Vagina (tissue), 2 donors: ENCODE data around the gene LHFPL3.
"Not testable (repeated sequence)": the region's sequence is repeated elsewhere in the genome, so short reads cannot be mapped to it uniquely, and the experiment has no call there.

Source experiments
- POLR2A ChIP-seq, 2 donors: fragments of 450-650 bp; IDR thresholded peaks; one replicate each; pipeline ENCODE4 v1.6.1; 2017; ENCODE audit warnings: antibody characterized with exemption in 2 of 2, mild to moderate bottlenecking in 2 of 2, moderate library complexity in 2 of 2
- POLR2AphosphoS5 ChIP-seq, 2 donors: sonication (generic); formaldehyde crosslinking; IDR thresholded peaks; one replicate each; pipeline ENCODE4 v1.9.0; 2017; ENCODE audit warnings: antibody characterized with exemption in 2 of 2, mild to moderate bottlenecking in 2 of 2, low read depth in 1 of 2; ENCODE audit not compliant: insufficient read depth in 1 of 2
- TF ChIP-seq, protein P1 (sequence below), 3 experiments: fragments of 450-650 bp in 2 of 3; fragments of 200-600 bp in 1 of 3; sonication (generic) in 1 of 3; IDR thresholded peaks; one replicate each; pipeline ENCODE4 v1.5.1; 2017 to 2019; ENCODE audit warnings: antibody characterized with exemption in 3 of 3, mild to moderate bottlenecking in 2 of 3, moderate library complexity in 2 of 3

DNA sequence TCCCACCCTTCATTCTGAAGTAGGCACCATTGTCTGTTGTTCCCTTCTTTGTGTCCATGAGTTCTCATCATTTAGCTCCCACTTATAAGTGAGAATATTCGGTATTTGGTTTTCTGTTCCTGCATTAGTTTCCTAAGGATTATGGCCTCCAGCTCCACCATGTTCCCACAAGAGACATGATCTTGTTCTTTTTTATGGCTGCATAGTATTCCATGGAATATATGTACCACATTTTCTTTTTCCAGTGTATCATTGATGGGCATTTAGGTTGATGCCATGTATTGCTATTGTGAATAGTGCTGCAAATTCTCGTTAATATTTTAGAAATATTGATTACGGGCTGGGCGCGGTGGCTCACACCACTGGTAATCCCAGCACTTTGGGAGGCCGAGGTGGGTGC, 609.1 kb downstream of the LHFPL3 start:
- TF ChIP-seq, protein P1, sequence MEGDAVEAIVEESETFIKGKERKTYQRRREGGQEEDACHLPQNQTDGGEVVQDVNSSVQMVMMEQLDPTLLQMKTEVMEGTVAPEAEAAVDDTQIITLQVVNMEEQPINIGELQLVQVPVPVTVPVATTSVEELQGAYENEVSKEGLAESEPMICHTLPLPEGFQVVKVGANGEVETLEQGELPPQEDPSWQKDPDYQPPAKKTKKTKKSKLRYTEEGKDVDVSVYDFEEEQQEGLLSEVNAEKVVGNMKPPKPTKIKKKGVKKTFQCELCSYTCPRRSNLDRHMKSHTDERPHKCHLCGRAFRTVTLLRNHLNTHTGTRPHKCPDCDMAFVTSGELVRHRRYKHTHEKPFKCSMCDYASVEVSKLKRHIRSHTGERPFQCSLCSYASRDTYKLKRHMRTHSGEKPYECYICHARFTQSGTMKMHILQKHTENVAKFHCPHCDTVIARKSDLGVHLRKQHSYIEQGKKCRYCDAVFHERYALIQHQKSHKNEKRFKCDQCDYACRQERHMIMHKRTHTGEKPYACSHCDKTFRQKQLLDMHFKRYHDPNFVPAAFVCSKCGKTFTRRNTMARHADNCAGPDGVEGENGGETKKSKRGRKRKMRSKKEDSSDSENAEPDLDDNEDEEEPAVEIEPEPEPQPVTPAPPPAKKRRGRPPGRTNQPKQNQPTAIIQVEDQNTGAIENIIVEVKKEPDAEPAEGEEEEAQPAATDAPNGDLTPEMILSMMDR (IDR thresholded peaks at IDR 0.05) = not testable (repeated sequence)
- not testable (repeated sequence) for TF ChIP-seq POLR2AphosphoS5 (IDR thresholded peaks at IDR 0.05; ENCODE audit: insufficient read depth in 1 of 2, low read depth in 1 of 2); POLR2A (IDR thresholded peaks at IDR 0.05)
